Endothelial cell (in vitro differentiated cells): Measurements from ENCODE around the gene RTP5. TPM values are rescaled to one million over a fixed set of nuclear protein-coding genes. Genes with fewer than 3 reads are reported as not detected.

Experiments used
- DNase-seq: peaks from one replicate; pipeline ENCODE4 v3.0.0; 2021; ENCODE audit warnings: low spot score
- H3K27ac Mint-ChIP-seq: one replicate; pipeline ENCODE4 v1.8.0; 2021; ENCODE audit warnings: mixed read lengths, inconsistent platforms; ENCODE audit not compliant: unreplicated experiment
- H3K27me3 Mint-ChIP-seq: one replicate; pipeline ENCODE4 v1.8.0; 2021; ENCODE audit warnings: mild to moderate bottlenecking, moderate library complexity, mixed read lengths, inconsistent platforms; ENCODE audit not compliant: unreplicated experiment
- H3K36me3 Mint-ChIP-seq: one replicate; pipeline ENCODE4 v1.8.0; 2021; ENCODE audit warnings: mild to moderate bottlenecking, low read depth, mixed read lengths, inconsistent platforms; ENCODE audit not compliant: unreplicated experiment
- H3K4me1 Mint-ChIP-seq: one replicate; pipeline ENCODE4 v1.8.0; 2021; ENCODE audit warnings: mild to moderate bottlenecking, mixed read lengths, inconsistent platforms; ENCODE audit not compliant: unreplicated experiment
- H3K4me3 Mint-ChIP-seq: one replicate; pipeline ENCODE4 v1.8.0; 2021; ENCODE audit warnings: mild to moderate bottlenecking, mixed read lengths, inconsistent platforms; ENCODE audit not compliant: unreplicated experiment
- H3K9me3 Mint-ChIP-seq: one replicate; pipeline ENCODE4 v1.8.0; 2021; ENCODE audit warnings: mixed read lengths, inconsistent platforms; ENCODE audit not compliant: unreplicated experiment
- total RNA-seq: library from RNA; stranded (reverse); fragmentation: NEBNext Ultra II Directional; extraction: Animal tissue kit (Norgen Biotek cat#: 25700); gene quantifications from one replicate; pipeline ENCODE4 v1.2.1, GENCODE V29; 2021; ENCODE audit not compliant: unreplicated experiment
- TF ChIP-seq, protein P1 (sequence below): fragments of 200-600 bp; sonication (generic); IDR thresholded peaks from one replicate; pipeline ENCODE4 v1.5.0; 2021; ENCODE audit warnings: antibody characterized with exemption; ENCODE audit not compliant: unreplicated experiment

Gene RTP5
- total RNA-seq, 1 donor from 2014 or later, result not detected

DNA sequence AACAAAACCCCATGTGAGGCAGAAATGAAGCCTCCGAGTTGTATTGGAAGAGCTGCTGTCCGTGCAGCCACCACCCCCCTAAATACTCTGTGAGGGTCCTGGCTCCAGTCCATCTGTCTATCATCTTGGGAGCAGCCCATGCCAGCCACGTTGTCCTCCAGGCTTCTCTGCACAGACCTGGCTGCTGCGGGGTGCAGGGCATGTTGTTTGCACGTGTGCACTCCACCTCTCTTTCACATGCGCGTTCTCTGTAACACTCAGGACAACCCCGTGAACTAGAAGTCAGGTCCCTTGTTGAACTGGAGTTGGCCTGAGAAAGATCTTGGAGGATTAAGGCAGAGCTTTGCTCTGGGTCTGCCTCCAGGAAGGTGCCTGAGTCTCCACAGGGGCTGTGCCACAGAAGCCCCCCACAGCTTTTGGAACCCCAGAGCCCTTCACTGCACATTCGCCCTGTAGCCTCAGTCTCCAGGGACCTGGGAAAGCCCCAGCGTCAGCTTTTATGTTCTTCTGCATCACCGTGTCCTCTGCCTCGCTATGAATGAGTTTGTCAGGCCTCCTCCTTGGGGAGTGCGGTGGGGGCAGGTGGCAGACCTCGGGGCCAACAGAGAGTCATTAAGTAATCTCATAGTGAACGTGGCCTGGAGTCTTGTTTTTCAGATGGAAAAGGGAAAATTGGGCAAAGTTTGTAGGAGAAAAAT is 16.6 kb downstream of the RTP5 start:
- H3K27me3 Mint-ChIP-seq, result peaks cover 11% of the 10 kb centered on the region
- peaks cover 33% of the 10 kb centered on the region for H3K36me3 Mint-ChIP-seq
- H3K4me3 Mint-ChIP-seq, result peak overlapping the region; percentile 68
- DNase-seq, result no peak
- no peaks in the 10 kb centered on the region for H3K9me3 Mint-ChIP-seq
- peak overlapping the region; percentile 37 for H3K27ac Mint-ChIP-seq
- TF ChIP-seq, protein P1, sequence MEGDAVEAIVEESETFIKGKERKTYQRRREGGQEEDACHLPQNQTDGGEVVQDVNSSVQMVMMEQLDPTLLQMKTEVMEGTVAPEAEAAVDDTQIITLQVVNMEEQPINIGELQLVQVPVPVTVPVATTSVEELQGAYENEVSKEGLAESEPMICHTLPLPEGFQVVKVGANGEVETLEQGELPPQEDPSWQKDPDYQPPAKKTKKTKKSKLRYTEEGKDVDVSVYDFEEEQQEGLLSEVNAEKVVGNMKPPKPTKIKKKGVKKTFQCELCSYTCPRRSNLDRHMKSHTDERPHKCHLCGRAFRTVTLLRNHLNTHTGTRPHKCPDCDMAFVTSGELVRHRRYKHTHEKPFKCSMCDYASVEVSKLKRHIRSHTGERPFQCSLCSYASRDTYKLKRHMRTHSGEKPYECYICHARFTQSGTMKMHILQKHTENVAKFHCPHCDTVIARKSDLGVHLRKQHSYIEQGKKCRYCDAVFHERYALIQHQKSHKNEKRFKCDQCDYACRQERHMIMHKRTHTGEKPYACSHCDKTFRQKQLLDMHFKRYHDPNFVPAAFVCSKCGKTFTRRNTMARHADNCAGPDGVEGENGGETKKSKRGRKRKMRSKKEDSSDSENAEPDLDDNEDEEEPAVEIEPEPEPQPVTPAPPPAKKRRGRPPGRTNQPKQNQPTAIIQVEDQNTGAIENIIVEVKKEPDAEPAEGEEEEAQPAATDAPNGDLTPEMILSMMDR, result no peak
- peaks cover 9% of the 10 kb centered on the region for H3K4me1 Mint-ChIP-seq

DNA sequence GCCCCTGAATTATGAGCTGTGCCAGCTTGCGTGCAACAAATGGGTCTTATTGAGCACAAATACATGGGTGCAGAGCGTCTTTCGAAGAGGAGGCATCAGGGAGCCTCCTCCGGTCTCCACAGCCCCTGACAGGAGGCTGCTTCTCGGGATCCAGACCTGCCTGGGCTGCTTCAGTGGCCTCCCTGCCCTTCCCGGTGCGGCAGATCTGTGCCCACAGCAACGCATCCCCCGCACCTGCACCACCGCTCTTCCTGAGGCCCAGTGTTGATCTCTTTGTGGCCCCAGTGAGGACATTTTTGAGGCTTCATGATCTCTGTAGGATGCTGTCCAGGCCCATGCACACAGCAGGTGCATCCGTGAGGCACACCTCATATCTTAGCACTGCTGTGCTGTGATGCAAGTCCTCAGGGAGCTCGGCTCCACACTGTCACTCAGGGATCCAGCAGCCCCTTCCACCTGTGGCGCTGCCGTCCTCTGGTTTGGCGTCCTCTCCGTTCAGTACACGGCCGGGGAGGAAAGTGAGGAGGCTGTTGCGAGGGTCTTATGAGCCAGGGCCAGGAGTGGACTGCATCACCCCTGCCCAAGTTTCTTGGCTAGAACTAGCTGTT is 17.4 kb downstream of the RTP5 start:
- TF ChIP-seq, protein P1, result no peak
- peaks cover 33% of the 10 kb centered on the region for H3K36me3 Mint-ChIP-seq
- H3K9me3 Mint-ChIP-seq, result no peaks in the 10 kb centered on the region
- no peak for DNase-seq
- peaks cover 11% of the 10 kb centered on the region for H3K27me3 Mint-ChIP-seq
- H3K4me1 Mint-ChIP-seq, result peaks cover 9% of the 10 kb centered on the region
- no peak overlapping the region for H3K27ac Mint-ChIP-seq
- H3K4me3 Mint-ChIP-seq, result no peak overlapping the region

DNA sequence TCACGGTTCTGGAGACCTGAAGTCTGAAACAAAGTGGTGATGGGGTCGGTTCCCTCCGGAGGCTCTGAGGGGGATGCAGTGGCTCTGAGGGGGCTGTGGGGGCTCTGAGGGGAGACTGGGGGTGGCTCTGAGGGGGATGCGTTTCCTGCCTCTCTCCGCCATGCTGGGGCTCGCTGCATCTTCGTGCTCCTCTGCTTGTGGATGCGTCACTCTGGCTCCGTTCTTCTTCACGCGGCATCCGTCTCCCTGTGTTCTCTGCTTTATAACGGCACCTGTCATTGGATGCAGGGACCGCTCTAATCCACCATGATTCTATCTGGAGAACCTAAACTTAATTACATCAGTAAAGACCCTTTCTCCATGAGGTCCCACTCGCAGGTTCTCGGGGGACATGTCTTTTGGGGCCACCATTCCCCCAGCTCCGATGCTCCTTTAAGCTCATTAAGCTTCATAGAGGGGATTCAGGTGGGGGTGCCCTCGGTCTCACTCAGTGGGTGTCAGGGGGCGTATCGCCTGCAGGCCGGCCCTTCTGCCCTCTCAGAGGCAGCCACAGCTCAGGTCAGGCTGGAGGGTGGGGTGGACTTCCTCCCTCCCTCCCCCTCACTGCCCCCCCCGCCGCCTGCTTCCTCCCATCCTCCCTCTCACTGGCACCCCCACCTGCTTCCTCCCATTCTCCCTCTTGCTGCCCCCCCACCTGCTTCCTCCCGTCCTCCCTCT is 18.4 kb downstream of the RTP5 start:
- Mint-ChIP-seq H3K36me3 (peaks cover 30% of the 10 kb centered on the region), H3K4me3 (peak overlapping the region; percentile 49)
- no peak for DNase-seq

DNA sequence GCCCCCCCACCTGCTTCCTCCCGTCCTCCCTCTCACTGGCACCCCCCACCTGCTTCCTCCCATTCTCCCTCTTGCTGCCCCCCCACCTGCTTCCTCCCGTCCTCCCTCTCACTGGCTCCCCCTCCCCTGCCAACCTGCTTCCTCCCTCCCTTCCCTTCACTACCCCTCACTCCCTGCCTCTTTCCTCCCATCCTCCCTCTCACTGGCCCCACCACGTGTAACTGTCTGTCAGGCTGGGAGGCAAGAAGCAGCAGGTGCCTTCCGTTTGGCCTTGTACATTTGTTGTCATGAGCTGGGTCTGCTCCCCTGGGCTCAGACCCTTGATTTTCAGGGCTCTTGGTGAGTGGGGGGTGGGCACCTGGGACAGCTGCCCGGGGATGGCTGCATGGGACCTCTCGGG is 19.1 kb downstream of the RTP5 start:
- H3K27me3 Mint-ChIP-seq, result peaks cover 7% of the 10 kb centered on the region
- TF ChIP-seq, protein P1, result no peak
- peak overlapping the region; percentile 52 for H3K4me3 Mint-ChIP-seq
- no peaks in the 10 kb centered on the region for H3K9me3 Mint-ChIP-seq
- H3K36me3 Mint-ChIP-seq, result peaks cover 30% of the 10 kb centered on the region
- peaks cover 2% of the 10 kb centered on the region for H3K4me1 Mint-ChIP-seq
- DNase-seq, result no peak
- no peak overlapping the region for H3K27ac Mint-ChIP-seq

More for the DNA sequence above, 18.4 kb downstream of the RTP5 start:
- TF ChIP-seq, protein P1, result no peak
- Mint-ChIP-seq H3K27ac (peak overlapping the region; percentile 64), H3K9me3 (no peaks in the 10 kb centered on the region), H3K27me3 (peaks cover 7% of the 10 kb centered on the region), H3K4me1 (peaks cover 4% of the 10 kb centered on the region)
